ENCODE data around the gene SRPK3. TPM values are rescaled to one million over a fixed set of nuclear protein-coding genes. Genes with fewer than 3 reads are reported as not detected.
"Not testable (repeated sequence)": the region's sequence is repeated elsewhere in the genome, so short reads cannot be mapped to it uniquely, and the experiment has no call there.

Gene SRPK3
- total RNA-seq, 2 donors from 2014 or later, result not detected

GRCh38 chrX:153742111-153742510 lies 38.7 kb upstream of the SRPK3 start:
- H3K9me3 Mint-ChIP-seq; ATAC-seq (replicated peaks); H3K4me1 Mint-ChIP-seq: not testable (repeated sequence)

GRCh38 chrX:153742796-153743467 lies 37.9 kb upstream of the SRPK3 start:
- H3K4me3 Mint-ChIP-seq; ATAC-seq (replicated peaks); H3K36me3 Mint-ChIP-seq (ENCODE audit: low read depth); H3K4me1 Mint-ChIP-seq; H3K27me3 Mint-ChIP-seq; H3K27ac Mint-ChIP-seq; H3K9me3 Mint-ChIP-seq: not testable (repeated sequence)

More at GRCh38 chrX:153742111-153742510, 38.7 kb upstream of the SRPK3 start:
- peak overlapping the region; percentile 84 for H3K4me3 Mint-ChIP-seq
- not testable (repeated sequence) for H3K27me3 Mint-ChIP-seq; H3K36me3 Mint-ChIP-seq (ENCODE audit: low read depth); H3K27ac Mint-ChIP-seq

- not testable (repeated sequence) for H3K4me1 Mint-ChIP-seq; H3K4me3 Mint-ChIP-seq; H3K27me3 Mint-ChIP-seq; H3K36me3 Mint-ChIP-seq (ENCODE audit: low read depth); ATAC-seq (replicated peaks); H3K27ac Mint-ChIP-seq; H3K9me3 Mint-ChIP-seq
Measured at GRCh38 chrX:153743468-153744209, 37.2 kb upstream of the SRPK3 start.

- H3K27ac Mint-ChIP-seq, result no peak overlapping the region
- H3K9me3 Mint-ChIP-seq, result no peaks in the 10 kb centered on the region
- H3K36me3 Mint-ChIP-seq (ENCODE audit: low read depth), result no peaks in the 10 kb centered on the region
- peak overlapping the region; percentile 27 for H3K4me3 Mint-ChIP-seq
- H3K27me3 Mint-ChIP-seq, result no peaks in the 10 kb centered on the region
- peaks cover 4% of the 10 kb centered on the region for H3K4me1 Mint-ChIP-seq
- no peak for ATAC-seq (replicated peaks)
Measured at GRCh38 chrX:153744210-153745066, 36.4 kb upstream of the SRPK3 start.

- not testable (repeated sequence) for H3K9me3 Mint-ChIP-seq; H3K27ac Mint-ChIP-seq; H3K36me3 Mint-ChIP-seq (ENCODE audit: low read depth); ATAC-seq (replicated peaks); H3K27me3 Mint-ChIP-seq; H3K4me1 Mint-ChIP-seq
- peak overlapping the region; percentile 27 for H3K4me3 Mint-ChIP-seq
Measured at GRCh38 chrX:153745067-153745433, 35.8 kb upstream of the SRPK3 start.

GRCh38 chrX:153746359-153746758 lies 34.5 kb upstream of the SRPK3 start:
- Mint-ChIP-seq H3K9me3 (no peaks in the 10 kb centered on the region), H3K4me1 (peaks cover 4% of the 10 kb centered on the region)

GRCh38 chrX:153746991-153747390 lies 33.9 kb upstream of the SRPK3 start:
- not testable (repeated sequence) for ATAC-seq (replicated peaks); H3K4me3 Mint-ChIP-seq; H3K36me3 Mint-ChIP-seq (ENCODE audit: low read depth); H3K27me3 Mint-ChIP-seq; H3K4me1 Mint-ChIP-seq; H3K9me3 Mint-ChIP-seq; H3K27ac Mint-ChIP-seq

More at GRCh38 chrX:153746359-153746758, 34.5 kb upstream of the SRPK3 start:
- ATAC-seq (replicated peaks), result no peak
- Mint-ChIP-seq H3K36me3 (ENCODE audit: low read depth) (no peaks in the 10 kb centered on the region), H3K4me3 (no peak overlapping the region), H3K27me3 (no peaks in the 10 kb centered on the region), H3K27ac (no peak overlapping the region)

- H3K36me3 Mint-ChIP-seq (ENCODE audit: low read depth); H3K9me3 Mint-ChIP-seq; H3K27me3 Mint-ChIP-seq; ATAC-seq (replicated peaks); H3K4me3 Mint-ChIP-seq; H3K27ac Mint-ChIP-seq; H3K4me1 Mint-ChIP-seq: not testable (repeated sequence)
Measured at GRCh38 chrX:153749017-153749416, 31.8 kb upstream of the SRPK3 start.

GRCh38 chrX:153750127-153750774 lies 30.6 kb upstream of the SRPK3 start:
- H3K4me3 Mint-ChIP-seq, result no peak overlapping the region
- peaks cover 4% of the 10 kb centered on the region for H3K4me1 Mint-ChIP-seq
- no peaks in the 10 kb centered on the region for H3K27me3 Mint-ChIP-seq
- H3K27ac Mint-ChIP-seq, result no peak overlapping the region
- no peak for ATAC-seq (replicated peaks)
- H3K9me3 Mint-ChIP-seq, result no peaks in the 10 kb centered on the region
- H3K36me3 Mint-ChIP-seq (ENCODE audit: low read depth), result no peaks in the 10 kb centered on the region

GRCh38 chrX:153755136-153755535 lies 25.7 kb upstream of the SRPK3 start:
- no peak overlapping the region for H3K27ac Mint-ChIP-seq
- no peak for ATAC-seq (replicated peaks)
- H3K4me3 Mint-ChIP-seq, result no peak overlapping the region
- H3K9me3 Mint-ChIP-seq, result no peaks in the 10 kb centered on the region
- H3K36me3 Mint-ChIP-seq (ENCODE audit: low read depth), result no peaks in the 10 kb centered on the region
- no peaks in the 10 kb centered on the region for H3K27me3 Mint-ChIP-seq
- no peaks in the 10 kb centered on the region for H3K4me1 Mint-ChIP-seq

GRCh38 chrX:153761863-153762262 lies 19.0 kb upstream of the SRPK3 start:
- no peak overlapping the region for H3K27ac Mint-ChIP-seq

GRCh38 chrX:153762626-153763173 lies 18.1 kb upstream of the SRPK3 start:
- no peak overlapping the region for H3K27ac Mint-ChIP-seq
- H3K4me1 Mint-ChIP-seq, result no peaks in the 10 kb centered on the region
- H3K9me3 Mint-ChIP-seq, result no peaks in the 10 kb centered on the region
- H3K4me3 Mint-ChIP-seq, result no peak overlapping the region
- ATAC-seq (replicated peaks), result no peak
- H3K36me3 Mint-ChIP-seq (ENCODE audit: low read depth), result no peaks in the 10 kb centered on the region
- H3K27me3 Mint-ChIP-seq, result no peaks in the 10 kb centered on the region

More at GRCh38 chrX:153761863-153762262, 19.0 kb upstream of the SRPK3 start:
- ATAC-seq (replicated peaks), result no peak
- H3K27me3 Mint-ChIP-seq, result no peaks in the 10 kb centered on the region
- H3K9me3 Mint-ChIP-seq, result no peaks in the 10 kb centered on the region
- no peaks in the 10 kb centered on the region for H3K4me1 Mint-ChIP-seq
- H3K36me3 Mint-ChIP-seq (ENCODE audit: low read depth), result no peaks in the 10 kb centered on the region
- no peak overlapping the region for H3K4me3 Mint-ChIP-seq

GRCh38 chrX:153763298-153763932 lies 17.4 kb upstream of the SRPK3 start:
- Mint-ChIP-seq H3K4me1 (no peaks in the 10 kb centered on the region), H3K36me3 (ENCODE audit: low read depth) (no peaks in the 10 kb centered on the region), H3K9me3 (no peaks in the 10 kb centered on the region), H3K4me3 (no peak overlapping the region), H3K27ac (peak overlapping the region; percentile 54), H3K27me3 (no peaks in the 10 kb centered on the region)
- no peak for ATAC-seq (replicated peaks)

All from activated T-helper 17 cell treated with anti-CD3 and anti-CD28 coated beads, Interleukin-2, amount 50 U/mL, for 72 hours (primary cell).